COR-L47 (cell line): ENCODE results near the gene GRIK3.
"Not testable (repeated sequence)": the region's sequence is repeated elsewhere in the genome, so short reads cannot be mapped to it uniquely, and the experiment has no call there.

Source experiments
- DNase-seq: peaks from one replicate; lab custom pipeline; 2025; lab: John Stamatoyannopoulos, UW

The GRIK3 gene

DNA sequence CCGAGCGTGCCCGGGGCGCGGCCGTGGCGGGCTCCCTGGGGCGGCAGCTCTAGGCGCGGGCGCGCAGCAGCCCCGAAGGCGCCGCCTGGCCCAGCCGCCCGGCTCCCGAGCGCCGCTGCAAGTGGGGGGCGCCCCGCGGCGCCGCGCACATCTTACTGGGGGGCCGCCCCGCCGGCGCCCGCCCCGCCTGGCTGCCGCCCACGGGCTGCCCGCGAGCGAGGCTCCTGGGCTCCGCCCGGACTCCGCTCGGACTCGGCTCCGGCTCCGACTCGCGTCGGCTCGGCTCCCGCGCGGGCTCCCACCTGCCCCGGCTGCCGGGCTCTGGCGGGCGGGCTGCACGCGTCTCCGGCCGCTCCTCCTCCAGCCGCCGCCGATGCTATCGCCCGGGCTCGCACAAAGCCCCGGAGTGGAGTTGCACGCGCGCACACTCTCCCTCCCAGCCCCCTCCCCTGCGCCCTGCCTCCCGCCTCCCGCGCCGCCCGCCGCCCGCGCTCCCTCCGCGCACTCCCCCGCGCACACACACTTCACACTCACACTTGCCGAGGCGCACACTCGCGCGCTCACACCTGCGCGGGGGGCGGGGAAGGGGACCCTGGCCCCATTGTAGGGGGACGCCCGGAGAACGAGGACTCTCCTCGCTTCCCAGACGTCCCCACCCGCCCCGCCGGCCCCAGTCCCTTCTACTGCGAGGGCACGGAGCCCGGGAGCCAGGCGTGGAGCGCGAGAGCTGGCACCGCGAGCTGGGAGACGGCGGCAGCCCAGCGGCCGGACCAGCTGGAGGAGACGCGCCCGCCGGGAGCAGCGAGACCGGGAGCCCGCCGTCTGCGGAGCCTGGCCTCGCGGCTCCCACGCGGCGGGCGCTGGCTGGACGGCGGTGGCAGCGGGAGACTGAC, at the start of gene GRIK3:
GRIK3 (minus strand) TSS at position 395 of the 893 bp plus-strand sequence. CDS start 407 bp downstream, outside the sequence.
- peak; percentile 81 for DNase-seq

GRCh38 chr1:37084013-37084412, 49.7 kb upstream of the GRIK3 start:
- no peak for DNase-seq

- DNase-seq: no peak
Observed at GRCh38 chr1:37083603-37084002, 49.3 kb upstream of the GRIK3 start.

DNA sequence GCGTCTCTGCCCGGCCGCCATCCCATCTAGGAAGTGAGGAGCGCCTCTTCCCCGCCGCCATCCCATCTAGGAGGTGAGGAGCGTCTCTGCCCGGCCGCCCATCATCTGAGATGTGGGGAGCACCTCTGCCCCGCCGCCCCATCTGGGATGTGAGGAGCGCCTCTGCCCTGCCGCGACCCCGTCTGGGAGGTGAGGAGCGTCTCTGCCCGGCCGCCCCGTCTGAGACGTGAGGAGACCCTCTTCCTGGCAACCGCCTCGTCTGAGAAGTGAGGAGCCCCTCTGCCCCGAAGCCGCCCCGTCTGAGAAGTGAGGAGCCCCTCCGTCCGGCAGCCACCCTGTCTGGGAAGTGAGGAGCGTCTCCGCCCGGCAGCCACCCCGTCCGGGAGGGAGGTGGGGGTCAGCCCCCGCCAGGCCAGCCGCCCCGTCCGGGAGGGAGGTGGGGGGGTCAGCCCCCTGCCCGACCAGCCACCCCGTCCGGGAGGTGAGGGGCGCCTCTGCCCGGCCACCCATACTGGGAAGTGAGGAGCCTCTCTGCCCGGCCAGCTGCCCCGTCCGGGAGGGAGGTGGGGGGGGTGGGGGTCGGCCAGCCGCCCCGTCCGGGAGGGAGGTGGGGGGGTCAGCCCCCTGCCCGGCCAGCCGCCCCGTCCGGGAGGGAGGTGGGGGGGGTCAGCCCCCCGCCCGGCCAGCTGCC, 46.1 kb upstream of the GRIK3 start:
- DNase-seq: not testable (repeated sequence)

DNA sequence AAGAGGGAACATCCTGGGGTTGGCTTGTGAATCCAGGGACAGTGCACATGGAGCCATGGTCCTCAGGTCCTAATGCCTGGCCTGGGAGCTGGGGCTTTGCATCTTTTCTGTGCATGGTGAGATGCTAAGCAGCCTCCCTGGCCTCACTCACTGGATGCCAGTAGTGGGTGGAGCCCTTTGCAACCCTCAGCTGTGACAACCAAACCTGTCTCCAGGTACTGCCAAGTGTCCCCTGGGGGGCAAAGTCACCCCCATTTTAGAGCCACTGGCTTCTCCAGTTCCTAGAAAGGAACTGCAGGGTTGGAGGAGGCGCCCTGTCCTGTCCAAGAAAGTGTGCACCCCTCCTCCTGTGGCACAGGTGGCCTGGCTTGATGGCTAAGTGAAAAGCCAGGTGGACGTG, 44.6 kb upstream of the GRIK3 start:
- DNase-seq: no peak

- DNase-seq: no peak
Observed at GRCh38 chr1:37076168-37076567, 41.9 kb upstream of the GRIK3 start.

DNA sequence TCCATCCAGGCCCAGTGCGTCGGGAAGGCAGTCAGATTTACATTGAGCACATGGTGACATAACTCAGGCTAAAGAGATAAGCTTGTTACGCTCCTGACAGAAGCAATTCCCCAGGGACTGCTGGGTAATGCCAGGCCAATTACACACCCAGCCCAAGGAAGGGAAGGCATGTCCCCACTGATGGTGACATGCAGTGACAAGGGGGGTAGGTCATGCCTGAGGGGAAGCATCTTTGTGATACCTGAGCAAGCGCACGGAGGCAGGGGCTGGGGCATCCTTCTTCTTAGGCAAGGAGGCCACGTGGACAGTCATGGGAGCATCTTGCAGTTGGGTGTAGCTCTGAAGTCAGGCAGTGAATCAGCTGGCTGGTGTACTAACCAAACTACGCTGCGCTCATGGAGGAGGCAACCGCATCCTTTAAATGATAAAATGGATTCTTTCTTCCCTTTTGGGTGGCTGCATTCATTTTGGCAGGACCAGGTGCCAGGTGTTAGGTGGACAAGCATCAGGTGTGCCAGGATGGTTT, 39.6 kb upstream of the GRIK3 start:
- DNase-seq: no peak

DNA sequence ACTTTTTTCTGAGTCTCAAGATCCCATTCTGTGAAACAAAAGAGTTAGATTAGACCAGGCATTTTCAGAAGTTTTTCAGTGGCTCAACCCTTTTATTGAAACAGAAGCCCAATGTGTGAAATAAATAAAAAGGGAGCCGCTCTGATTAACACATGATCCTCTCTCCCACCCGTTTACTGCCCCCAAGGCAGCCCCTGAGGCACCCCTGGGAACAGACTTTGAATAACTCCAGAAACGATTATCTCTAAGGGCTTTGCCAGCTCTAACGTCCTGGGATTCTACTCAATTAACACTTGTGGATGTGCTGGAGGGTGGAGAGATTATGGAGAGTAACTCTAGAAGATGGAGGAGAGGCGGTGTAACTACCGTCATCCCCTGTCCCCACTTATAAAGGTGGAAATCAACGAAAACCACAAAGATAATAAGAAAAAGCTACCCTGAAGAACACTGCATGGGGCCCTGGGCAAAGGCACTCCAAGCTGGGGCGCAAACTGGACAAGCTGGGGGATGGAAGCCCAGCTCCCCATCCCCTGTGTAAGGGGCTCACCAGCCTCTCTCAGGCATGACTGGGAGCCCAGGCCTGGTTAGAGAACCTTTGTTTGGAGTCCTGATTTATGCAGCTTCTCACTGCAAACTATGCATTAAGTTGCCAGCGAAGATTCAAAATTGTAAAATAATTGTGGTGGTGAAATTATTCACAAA, 39.0 kb upstream of the GRIK3 start:
- DNase-seq: no peak

- no peak for DNase-seq
Observed at GRCh38 chr1:37071829-37072228, 37.5 kb upstream of the GRIK3 start.

DNA sequence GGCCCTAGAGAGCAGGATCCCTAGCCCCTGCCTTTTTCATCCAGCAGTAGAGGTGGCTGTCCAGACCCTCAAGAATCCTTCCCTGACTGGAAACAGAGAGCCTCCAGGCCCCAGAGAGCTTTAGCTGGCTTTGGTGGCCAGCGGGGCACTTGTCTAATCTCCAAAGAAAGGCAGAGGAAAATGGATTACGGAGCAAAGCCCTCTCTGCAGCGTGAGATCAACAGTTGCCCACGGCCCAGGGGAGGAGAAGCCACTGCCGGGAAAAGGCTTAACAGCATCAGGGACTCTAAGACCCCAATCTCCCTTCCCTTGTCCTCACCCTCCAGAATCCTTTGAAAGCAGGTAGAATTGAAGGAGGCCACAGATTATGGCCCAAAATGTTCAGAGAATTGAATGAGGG, 35.8 kb upstream of the GRIK3 start:
- no peak for DNase-seq

DNA sequence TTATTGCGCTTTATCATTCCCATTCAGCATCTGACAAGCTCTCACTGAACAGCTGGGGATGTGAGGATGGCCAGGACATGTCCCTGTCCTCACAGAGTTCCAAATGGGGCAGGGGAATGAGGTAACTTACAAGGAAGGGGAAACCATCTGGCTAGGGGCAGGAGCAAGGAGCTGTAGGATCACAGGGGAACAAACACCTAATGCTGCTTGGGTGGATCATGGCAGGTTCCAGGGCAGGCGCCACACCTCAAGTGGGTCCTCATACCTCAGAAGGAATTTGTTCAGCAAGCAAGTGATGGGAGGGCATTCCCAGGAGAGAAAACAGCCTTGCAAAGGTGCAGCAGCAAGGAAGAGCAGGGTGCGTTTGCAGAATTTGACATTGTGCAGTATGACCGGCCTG, 35.1 kb upstream of the GRIK3 start:
- DNase-seq: no peak

- DNase-seq: no peak
Observed at GRCh38 chr1:37068897-37069296, 34.6 kb upstream of the GRIK3 start.

- no peak for DNase-seq
Observed at GRCh38 chr1:37068260-37068659, 33.9 kb upstream of the GRIK3 start.

DNA sequence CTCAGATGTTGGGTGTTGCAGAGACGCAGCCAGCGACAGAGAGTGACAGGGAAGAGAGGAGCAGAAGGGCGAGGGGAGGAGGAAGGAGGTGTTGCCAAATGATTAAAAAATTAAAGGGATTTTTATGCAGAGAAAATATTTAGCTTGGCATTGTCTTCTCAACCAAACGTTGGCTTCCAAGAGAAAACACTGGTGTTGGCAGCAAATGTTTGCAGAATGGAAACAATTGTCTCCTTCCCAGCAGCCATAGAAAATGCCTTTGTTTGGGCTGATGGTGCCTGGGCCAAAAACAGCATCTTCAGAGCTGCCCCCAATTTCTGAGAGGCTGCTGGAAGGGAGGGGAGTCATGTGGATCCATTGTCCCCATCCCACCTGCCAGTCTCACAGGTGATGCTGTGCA, 29.7 kb upstream of the GRIK3 start:
- DNase-seq: peak; percentile 94

- DNase-seq: no peak
Observed at GRCh38 chr1:37059346-37059745, 25.0 kb upstream of the GRIK3 start.

DNA sequence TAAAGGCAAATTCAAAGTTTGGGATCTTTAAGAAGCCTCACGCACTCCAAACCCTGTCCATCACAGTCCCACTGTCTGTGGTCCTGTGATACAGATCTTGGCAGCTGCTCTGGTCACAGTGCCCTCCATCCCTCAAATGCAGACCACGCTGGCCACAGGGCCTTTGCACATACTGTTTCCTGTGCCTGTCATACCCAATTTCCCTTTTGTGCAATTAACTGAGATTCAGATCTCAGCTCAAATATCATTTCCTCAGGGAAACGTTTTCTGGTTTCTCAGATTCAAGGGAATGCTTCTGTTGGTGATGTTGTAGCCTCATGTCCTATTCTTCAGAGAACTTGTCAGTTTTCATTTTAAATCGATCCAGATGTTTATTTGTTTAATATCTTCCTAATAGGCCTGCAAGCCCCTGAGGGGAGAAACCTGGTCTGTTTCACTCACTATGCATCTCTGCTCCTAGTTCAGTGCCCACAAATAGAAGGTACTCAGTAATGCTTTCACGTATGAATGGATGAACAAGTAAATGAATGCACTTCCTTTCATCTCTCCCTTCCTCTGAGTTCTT, 24.2 kb upstream of the GRIK3 start:
- no peak for DNase-seq

DNA sequence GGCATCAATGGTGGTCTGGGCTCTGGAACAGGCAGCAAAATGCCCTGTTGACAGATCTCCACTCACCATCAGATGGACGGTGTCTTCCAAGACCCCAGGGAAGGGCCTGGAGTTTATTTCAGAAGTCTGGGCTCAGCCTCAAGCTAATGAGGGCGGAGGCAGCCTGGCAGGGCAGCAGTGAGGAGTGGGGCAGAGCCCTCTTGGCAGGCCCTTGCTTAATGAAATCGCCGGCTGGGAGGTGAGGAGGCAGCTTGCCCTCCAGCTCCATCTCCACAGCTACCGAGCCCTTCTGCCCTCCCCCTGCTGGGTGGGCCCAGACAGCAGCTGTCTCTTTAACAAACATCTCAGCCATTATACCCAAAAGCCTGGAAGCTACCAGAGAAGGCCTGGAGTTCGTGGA, 22.0 kb upstream of the GRIK3 start:
- DNase-seq: peak; percentile 63

GRCh38 chr1:37055631-37056030, 21.3 kb upstream of the GRIK3 start:
- peak; percentile 89 for DNase-seq

DNA sequence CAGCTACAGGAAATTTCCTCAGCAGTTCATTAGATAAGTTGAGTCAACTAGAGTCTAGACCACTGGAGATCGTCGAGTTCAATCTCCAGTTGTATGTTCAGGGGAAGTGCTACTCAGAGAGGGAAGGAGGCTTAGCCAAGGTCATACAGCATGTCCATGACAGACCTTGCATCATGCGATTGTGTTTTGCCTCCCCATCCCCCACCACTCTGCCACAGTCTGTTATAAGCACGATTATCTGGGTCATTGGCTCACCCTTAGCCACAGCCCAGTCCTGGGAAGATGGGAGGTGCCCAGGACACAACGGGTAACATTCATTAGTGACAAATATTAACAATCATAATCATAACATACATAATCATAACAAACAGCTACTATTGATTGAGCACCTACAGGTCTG, 18.9 kb upstream of the GRIK3 start:
- DNase-seq: no peak

GRCh38 chr1:37052120-37052519, 17.8 kb upstream of the GRIK3 start:
- no peak for DNase-seq

- no peak for DNase-seq
Observed at GRCh38 chr1:37051346-37051745, 17.0 kb upstream of the GRIK3 start.

GRCh38 chr1:37047542-37047941, 13.2 kb upstream of the GRIK3 start:
- no peak for DNase-seq
